HG02678 (cell line): ENCODE data around the gene MID1.

ENCODE experiments used
- ATAC-seq: cut with Tn5 transposase; IDR thresholded peaks from one replicate; pipeline ENCODE4 v1.9.1; 2021; ENCODE audit warnings: mild to moderate bottlenecking, moderate library complexity; ENCODE audit not compliant: unreplicated experiment

The MID1 gene

GRCh38 chrX:10533696-10534365 is 86.6 kb downstream of the MID1 start:
- ATAC-seq, result no peak

GRCh38 chrX:10531927-10532326 is 88.5 kb downstream of the MID1 start:
- ATAC-seq, result no peak

- ATAC-seq, result no peak
Observed at GRCh38 chrX:10529344-10529743, 91.0 kb downstream of the MID1 start.

- ATAC-seq, result no peak
Observed at GRCh38 chrX:10526451-10526850, 93.9 kb downstream of the MID1 start.

GRCh38 chrX:10525381-10526120 is 94.8 kb downstream of the MID1 start:
- ATAC-seq, result no peak

- no peak for ATAC-seq
Observed at GRCh38 chrX:10524578-10524977, 95.8 kb downstream of the MID1 start.

GRCh38 chrX:10519761-10520160 is 100.6 kb downstream of the MID1 start:
- ATAC-seq, result no peak

- ATAC-seq, result no peak
Observed at GRCh38 chrX:10519278-10519677, 101.1 kb downstream of the MID1 start.

- ATAC-seq, result no peak
Observed at GRCh38 chrX:10518073-10518472, 102.3 kb downstream of the MID1 start.

- no peak for ATAC-seq
Observed at GRCh38 chrX:10516781-10517322, 103.5 kb downstream of the MID1 start.

- no peak for ATAC-seq
Observed at GRCh38 chrX:10514891-10515290, 105.5 kb downstream of the MID1 start.

- ATAC-seq, result no peak
Observed at GRCh38 chrX:10513974-10514373, 106.4 kb downstream of the MID1 start.

GRCh38 chrX:10512741-10513140 is 107.6 kb downstream of the MID1 start:
- no peak for ATAC-seq

- no peak for ATAC-seq
Observed at GRCh38 chrX:10512258-10512657, 108.1 kb downstream of the MID1 start.

GRCh38 chrX:10509397-10509796 is 111.0 kb downstream of the MID1 start:
- ATAC-seq, result no peak

- ATAC-seq, result no peak
Observed at GRCh38 chrX:10508891-10509290, 111.5 kb downstream of the MID1 start.

GRCh38 chrX:10507876-10508275 is 112.5 kb downstream of the MID1 start:
- no peak for ATAC-seq

GRCh38 chrX:10507181-10507580 is 113.2 kb downstream of the MID1 start:
- no peak for ATAC-seq

GRCh38 chrX:10506781-10507180 is 113.6 kb downstream of the MID1 start:
- ATAC-seq, result no peak

- no peak for ATAC-seq
Observed at GRCh38 chrX:10505726-10506125, 114.7 kb downstream of the MID1 start.

- ATAC-seq, result no peak
Observed at GRCh38 chrX:10502961-10503360, 117.4 kb downstream of the MID1 start.

GRCh38 chrX:10501611-10502010 is 118.8 kb downstream of the MID1 start:
- ATAC-seq, result no peak
